GM21529 (cell line): ENCODE results near the gene KRTAP9-9.
"Not testable (repeated sequence)": the region's sequence is repeated elsewhere in the genome, so short reads cannot be mapped to it uniquely, and the experiment has no call there.

Source experiments
- ATAC-seq: cut with Tn5 transposase; IDR thresholded peaks from one replicate; pipeline ENCODE4 v1.9.1; 2021; ENCODE audit not compliant: unreplicated experiment

The KRTAP9-9 gene

GRCh38 chr17:41255381-41256290 is at the start of gene KRTAP9-9:
KRTAP9-9 (plus strand) TSS chr17:41255384.
- ATAC-seq, result not testable (repeated sequence)

GRCh38 chr17:41211845-41212466 is 43.2 kb upstream of the KRTAP9-9 start:
- no peak for ATAC-seq

- ATAC-seq, result no peak
These were observed 42.5 kb upstream of the KRTAP9-9 start for GRCh38 chr17:41212524-41213169.

- ATAC-seq, result no peak
These were observed 39.5 kb upstream of the KRTAP9-9 start for GRCh38 chr17:41215681-41216080.

- no peak for ATAC-seq
These were observed 31.4 kb upstream of the KRTAP9-9 start for GRCh38 chr17:41223821-41224220.

GRCh38 chr17:41226051-41226450 is 29.1 kb upstream of the KRTAP9-9 start:
- no peak for ATAC-seq

GRCh38 chr17:41226598-41227095 is 28.5 kb upstream of the KRTAP9-9 start, which contains the start of gene KRTAP9-2:
KRTAP9-2 (plus strand) TSS chr17:41226648; CDS start chr17:41226655, 7 bp downstream.
- ATAC-seq, result not testable (repeated sequence)

- no peak for ATAC-seq
These were observed 25.1 kb upstream of the KRTAP9-9 start for GRCh38 chr17:41230094-41230493.

GRCh38 chr17:41231731-41232130 is 23.5 kb upstream of the KRTAP9-9 start:
- no peak for ATAC-seq

- ATAC-seq, result not testable (repeated sequence)
These were observed 22.6 kb upstream of the KRTAP9-9 start, which contains the start of gene KRTAP9-3 for GRCh38 chr17:41232399-41233105. KRTAP9-3 (plus strand) TSS chr17:41232449; CDS start chr17:41232502, 53 bp downstream.

- not testable (repeated sequence) for ATAC-seq
These were observed 18.1 kb upstream of the KRTAP9-9 start for GRCh38 chr17:41237116-41237515.

GRCh38 chr17:41237949-41238437 is 17.2 kb upstream of the KRTAP9-9 start, which contains the start of gene KRTAP9-8:
KRTAP9-8 (plus strand) TSS chr17:41237999; CDS start chr17:41238052, 53 bp downstream.
- ATAC-seq, result not testable (repeated sequence)

- ATAC-seq, result not testable (repeated sequence)
These were observed 8.0 kb upstream of the KRTAP9-9 start for GRCh38 chr17:41246995-41247787.

GRCh38 chr17:41249637-41250240 is 5.4 kb upstream of the KRTAP9-9 start, which contains the start of gene KRTAP9-4:
KRTAP9-4 (plus strand) TSS chr17:41249687; CDS start chr17:41249721, 34 bp downstream.
- not testable (repeated sequence) for ATAC-seq

GRCh38 chr17:41251261-41251660 is 3.9 kb upstream of the KRTAP9-9 start:
- ATAC-seq, result no peak

GRCh38 chr17:41254861-41255260 is 323 bp upstream of the KRTAP9-9 start:
- no peak for ATAC-seq

GRCh38 chr17:41256291-41256685 is 1.1 kb downstream of the KRTAP9-9 start:
- no peak for ATAC-seq

- ATAC-seq, result no peak
These were observed 3.2 kb downstream of the KRTAP9-9 start for GRCh38 chr17:41258406-41258805.

- no peak for ATAC-seq
These were observed 8.0 kb downstream of the KRTAP9-9 start for GRCh38 chr17:41263212-41263611.
